ENCODE results near the gene PDE6B. TPM values are rescaled to one million over a fixed set of nuclear protein-coding genes. Genes with fewer than 3 reads are reported as not detected.

The PDE6B gene
- total RNA-seq, 1 donor from 2014 or later = 2.3 TPM

- no peak for DNase-seq
- H3K4me1 Mint-ChIP-seq (ENCODE audit: low read depth, unreplicated experiment) = peaks cover 27% of the 10 kb centered on the region
- H3K9me3 Mint-ChIP-seq (ENCODE audit: unreplicated experiment) = peaks cover 16% of the 10 kb centered on the region
- H3K27me3 Mint-ChIP-seq (ENCODE audit: unreplicated experiment) = peaks cover 8% of the 10 kb centered on the region
- no peak overlapping the region for H3K27ac Mint-ChIP-seq (ENCODE audit: unreplicated experiment)
- peaks cover 30% of the 10 kb centered on the region for H3K36me3 Mint-ChIP-seq (ENCODE audit: unreplicated experiment)
- no peak for TF ChIP-seq CTCF (IDR thresholded peaks at IDR 0.05; ENCODE audit: partially characterized antibody, unreplicated experiment)
- no peak overlapping the region for H3K4me3 Mint-ChIP-seq (ENCODE audit: unreplicated experiment)
These were observed 13.2 kb upstream of the PDE6B start for GRCh38 chr4:612052-612748.

GRCh38 chr4:612749-613125 lies 12.6 kb upstream of the PDE6B start:
- Mint-ChIP-seq H3K27ac (ENCODE audit: unreplicated experiment) (no peak overlapping the region), H3K4me3 (ENCODE audit: unreplicated experiment) (no peak overlapping the region), H3K9me3 (ENCODE audit: unreplicated experiment) (peaks cover 16% of the 10 kb centered on the region), H3K36me3 (ENCODE audit: unreplicated experiment) (peaks cover 30% of the 10 kb centered on the region), H3K4me1 (ENCODE audit: low read depth, unreplicated experiment) (peaks cover 27% of the 10 kb centered on the region), H3K27me3 (ENCODE audit: unreplicated experiment) (peaks cover 8% of the 10 kb centered on the region)
- DNase-seq = no peak
- TF ChIP-seq CTCF (IDR thresholded peaks at IDR 0.05; ENCODE audit: partially characterized antibody, unreplicated experiment) = no peak

- H3K27ac Mint-ChIP-seq (ENCODE audit: unreplicated experiment) = no peak overlapping the region
- peaks cover 30% of the 10 kb centered on the region for H3K36me3 Mint-ChIP-seq (ENCODE audit: unreplicated experiment)
- peaks cover 16% of the 10 kb centered on the region for H3K9me3 Mint-ChIP-seq (ENCODE audit: unreplicated experiment)
- H3K27me3 Mint-ChIP-seq (ENCODE audit: unreplicated experiment) = peaks cover 8% of the 10 kb centered on the region
- no peak overlapping the region for H3K4me3 Mint-ChIP-seq (ENCODE audit: unreplicated experiment)
- DNase-seq = no peak
- peaks cover 27% of the 10 kb centered on the region for H3K4me1 Mint-ChIP-seq (ENCODE audit: low read depth, unreplicated experiment)
- TF ChIP-seq CTCF (IDR thresholded peaks at IDR 0.05; ENCODE audit: partially characterized antibody, unreplicated experiment) = no peak
These were observed 12.2 kb upstream of the PDE6B start for GRCh38 chr4:613126-613525.

- H3K4me1 Mint-ChIP-seq (ENCODE audit: low read depth, unreplicated experiment) = peaks cover 9% of the 10 kb centered on the region
- no peak for DNase-seq
- no peak for TF ChIP-seq CTCF (IDR thresholded peaks at IDR 0.05; ENCODE audit: partially characterized antibody, unreplicated experiment)
- peaks cover 29% of the 10 kb centered on the region for H3K36me3 Mint-ChIP-seq (ENCODE audit: unreplicated experiment)
- peaks cover 6% of the 10 kb centered on the region for H3K9me3 Mint-ChIP-seq (ENCODE audit: unreplicated experiment)
- H3K27me3 Mint-ChIP-seq (ENCODE audit: unreplicated experiment) = peaks cover 7% of the 10 kb centered on the region
- no peak overlapping the region for H3K4me3 Mint-ChIP-seq (ENCODE audit: unreplicated experiment)
- H3K27ac Mint-ChIP-seq (ENCODE audit: unreplicated experiment) = peak overlapping the region; percentile 57
These were observed 9.3 kb upstream of the PDE6B start for GRCh38 chr4:616091-616490.

GRCh38 chr4:616911-617643 lies 8.3 kb upstream of the PDE6B start:
- peaks cover 9% of the 10 kb centered on the region for H3K4me1 Mint-ChIP-seq (ENCODE audit: low read depth, unreplicated experiment)
- no peak overlapping the region for H3K27ac Mint-ChIP-seq (ENCODE audit: unreplicated experiment)
- no peak for DNase-seq
- no peak for TF ChIP-seq CTCF (IDR thresholded peaks at IDR 0.05; ENCODE audit: partially characterized antibody, unreplicated experiment)
- H3K9me3 Mint-ChIP-seq (ENCODE audit: unreplicated experiment) = peaks cover 7% of the 10 kb centered on the region
- peaks cover 4% of the 10 kb centered on the region for H3K27me3 Mint-ChIP-seq (ENCODE audit: unreplicated experiment)
- peaks cover 32% of the 10 kb centered on the region for H3K36me3 Mint-ChIP-seq (ENCODE audit: unreplicated experiment)
- no peak overlapping the region for H3K4me3 Mint-ChIP-seq (ENCODE audit: unreplicated experiment)
